ENCODE data around the gene ROBO2.

ROBO2 gene

DNA sequence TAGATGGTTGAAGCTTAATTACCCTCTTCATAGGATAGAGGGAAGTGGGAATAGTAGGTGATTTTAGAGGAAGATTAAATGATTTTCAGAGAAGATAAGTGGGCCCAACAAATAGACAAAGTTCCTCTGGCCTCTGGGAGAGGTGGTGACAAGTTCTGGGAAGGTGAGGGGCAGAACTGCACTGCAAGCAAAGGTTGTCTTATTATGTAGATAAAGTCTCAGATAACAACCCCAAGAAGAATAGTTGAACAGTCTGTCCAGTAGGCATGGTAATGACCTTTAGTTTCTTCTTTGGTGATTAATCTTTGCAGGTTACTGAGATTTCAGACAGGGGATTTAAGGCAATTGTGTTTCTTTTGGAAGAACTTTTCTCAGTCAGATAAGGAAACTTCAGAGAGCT, 439.1 kb downstream of the ROBO2 start:
- no peak for DNase-seq (ENCODE audit: low read depth in 2 of 2)

DNA sequence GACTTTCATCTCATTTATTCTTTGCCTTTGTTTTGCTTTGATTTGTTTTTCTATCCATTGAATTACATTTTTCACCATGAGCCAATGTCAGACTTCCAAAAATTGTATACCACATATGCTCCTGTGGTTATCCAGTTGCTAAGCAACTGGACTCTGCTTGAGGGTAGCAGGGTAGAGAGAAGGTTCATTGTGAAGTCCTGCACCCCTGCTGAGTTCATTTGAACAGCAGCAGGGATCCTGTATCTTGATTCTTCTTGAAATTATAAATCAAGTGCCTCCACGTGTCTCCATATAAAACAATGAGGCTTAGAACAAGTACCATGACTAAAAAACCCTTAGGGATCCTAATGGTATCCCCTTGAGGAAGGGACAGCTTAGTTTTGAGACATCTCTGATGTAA, 449.3 kb downstream of the ROBO2 start:
- no peak for DNase-seq (ENCODE audit: low read depth in 2 of 2)

DNA sequence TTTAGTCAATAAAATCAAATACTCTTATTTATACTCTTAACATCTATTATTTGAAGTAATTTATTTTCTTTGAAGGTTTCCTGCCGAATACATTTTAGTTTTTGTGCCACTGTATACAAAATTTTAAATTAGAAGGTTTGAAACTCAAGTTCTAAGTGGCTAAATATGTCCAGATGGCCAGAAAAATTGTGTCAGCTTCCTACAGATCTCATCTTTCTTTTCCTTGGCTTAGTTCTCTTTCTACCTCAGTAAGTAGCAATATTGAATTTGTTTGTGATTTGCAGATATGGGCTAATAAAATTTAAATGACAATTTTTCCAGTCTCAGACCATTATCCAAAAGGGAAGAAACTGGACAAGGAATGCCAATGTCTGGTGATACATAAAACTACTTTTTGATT, 452.1 kb downstream of the ROBO2 start:
- no peak for DNase-seq (ENCODE audit: low read depth in 2 of 2)

DNA sequence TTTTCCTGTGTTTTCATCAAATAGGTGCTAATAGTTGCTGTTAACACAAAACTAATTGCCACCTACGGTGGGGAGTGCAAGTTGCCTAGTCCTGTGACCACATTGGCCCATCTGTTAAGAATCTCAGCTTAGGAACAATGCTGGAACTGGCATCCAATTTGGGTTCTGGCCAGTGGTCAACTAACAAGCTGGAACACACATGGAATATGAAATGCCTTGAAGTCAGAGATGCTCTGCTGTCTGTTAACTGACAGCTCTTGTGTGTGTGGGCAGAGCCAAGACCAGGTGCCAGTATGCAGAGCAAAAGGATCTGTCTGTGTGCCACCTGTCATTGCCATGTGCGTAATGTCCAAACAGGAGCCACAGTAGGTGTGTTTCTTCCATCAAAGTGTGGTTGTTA, 460.8 kb downstream of the ROBO2 start:
- DNase-seq (ENCODE audit: low read depth in 2 of 2), result no peak

DNA sequence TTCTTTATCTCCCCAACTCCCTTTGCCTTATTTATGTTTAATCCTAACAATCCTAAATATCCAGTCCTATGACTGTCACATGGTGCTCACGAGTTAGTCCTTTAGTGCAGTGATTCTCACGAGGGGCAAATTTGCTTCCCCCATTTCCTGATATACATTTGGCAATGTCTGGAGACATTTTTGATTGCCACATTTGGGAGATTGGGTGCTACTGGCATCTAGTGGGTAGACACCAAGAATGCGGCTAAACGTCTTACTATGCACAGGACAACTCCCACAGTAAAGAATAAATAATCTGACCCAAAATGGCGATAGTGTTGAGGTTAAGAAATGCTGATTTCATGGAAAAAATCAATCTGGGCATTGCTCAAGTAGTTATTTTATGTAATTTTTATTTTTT, 466.5 kb downstream of the ROBO2 start:
- DNase-seq (ENCODE audit: low read depth in 2 of 2), result no peak

DNA sequence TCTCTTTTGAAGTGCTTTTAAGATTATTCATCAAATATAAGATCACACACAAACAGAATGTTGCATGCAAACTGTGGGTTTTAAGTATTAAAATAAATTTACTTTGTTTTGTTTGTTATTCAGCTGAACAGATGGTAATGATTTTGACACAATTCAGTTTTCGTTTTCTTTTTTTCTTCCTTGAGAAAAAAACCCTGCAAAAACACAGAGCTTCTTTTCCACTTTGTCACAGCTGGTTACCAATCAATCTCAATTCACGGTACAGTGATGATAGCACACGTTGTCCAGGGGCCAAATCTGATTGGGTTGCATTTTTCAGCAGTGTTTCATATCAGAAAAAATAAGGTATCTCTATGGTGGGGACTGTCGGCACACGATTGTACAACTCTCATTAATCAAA, 473.6 kb downstream of the ROBO2 start:
- no peak for DNase-seq (ENCODE audit: low read depth in 2 of 2)

DNA sequence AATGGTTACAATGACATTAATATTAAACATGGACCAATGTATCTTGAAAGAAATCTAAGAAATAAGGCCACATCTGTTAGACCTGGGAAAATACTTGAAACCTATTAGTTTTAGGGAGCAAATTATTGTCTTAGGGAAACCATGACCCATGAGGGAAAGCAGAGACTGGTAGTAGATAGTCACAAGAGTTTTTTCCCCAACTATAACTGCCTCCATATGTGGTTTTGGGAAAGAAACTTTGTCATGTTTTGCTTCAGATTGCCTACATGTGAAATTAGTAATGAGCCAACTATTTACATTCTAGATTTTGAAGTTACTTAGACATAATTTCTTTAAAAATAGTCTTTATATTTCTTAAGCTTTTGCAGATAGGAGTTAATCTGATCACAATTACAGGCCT, 474.9 kb downstream of the ROBO2 start:
- DNase-seq (ENCODE audit: low read depth in 2 of 2), result no peak

DNA sequence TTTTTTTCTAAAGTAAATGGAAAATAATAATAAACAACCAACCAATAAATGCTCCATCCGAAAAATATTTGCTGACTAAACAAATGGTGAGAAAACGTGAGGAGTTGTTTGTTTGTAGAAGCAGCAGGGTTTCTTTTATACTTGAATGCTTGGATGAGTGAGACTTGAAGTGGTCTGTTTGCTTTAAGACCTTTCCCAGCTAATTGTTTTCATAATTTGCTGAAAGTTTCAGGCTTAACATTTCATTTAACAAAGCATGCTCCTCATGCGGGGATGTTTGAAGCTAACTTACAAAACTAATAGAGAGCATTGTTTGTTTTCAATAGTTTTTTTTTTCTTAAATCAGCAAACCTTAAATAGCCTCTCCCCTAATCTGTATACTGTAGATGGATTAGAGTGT, 484.6 kb downstream of the ROBO2 start:
- no peak for DNase-seq (ENCODE audit: low read depth in 2 of 2)

DNA sequence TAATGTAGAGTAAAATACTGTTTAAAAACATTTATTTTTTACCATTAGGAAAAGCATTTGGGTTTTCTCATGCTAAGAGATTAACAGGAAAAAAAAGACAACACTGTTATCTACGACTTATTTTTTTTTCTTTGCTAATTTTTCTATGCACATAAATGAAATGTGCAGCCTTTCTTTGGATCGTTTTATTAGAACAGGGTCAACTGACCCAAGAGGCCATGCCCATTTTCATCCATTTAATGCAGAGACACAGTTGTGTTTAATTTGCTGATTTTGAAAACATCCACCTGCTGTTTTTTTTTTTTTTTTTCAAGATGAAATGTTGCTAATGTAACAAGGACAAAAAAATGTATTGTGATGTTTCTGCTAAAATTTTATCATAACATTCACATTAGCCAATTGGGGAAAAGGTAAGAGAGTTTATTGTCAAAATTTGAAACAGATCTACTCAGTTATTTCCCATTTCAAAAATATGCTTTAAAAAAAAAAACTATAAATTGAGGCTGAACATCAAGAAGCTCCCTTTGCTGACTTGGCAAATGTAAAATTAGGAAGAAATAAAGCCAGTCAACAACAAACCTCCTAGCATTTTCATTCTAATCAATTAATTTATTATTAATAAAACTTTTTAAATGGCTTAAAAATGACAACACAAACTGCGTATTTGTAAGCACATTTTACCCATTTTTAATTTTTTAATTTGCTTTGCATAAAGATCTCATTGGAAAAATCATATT, 485.2 kb downstream of the ROBO2 start:
- DNase-seq (ENCODE audit: low read depth in 2 of 2), result no peak

DNA sequence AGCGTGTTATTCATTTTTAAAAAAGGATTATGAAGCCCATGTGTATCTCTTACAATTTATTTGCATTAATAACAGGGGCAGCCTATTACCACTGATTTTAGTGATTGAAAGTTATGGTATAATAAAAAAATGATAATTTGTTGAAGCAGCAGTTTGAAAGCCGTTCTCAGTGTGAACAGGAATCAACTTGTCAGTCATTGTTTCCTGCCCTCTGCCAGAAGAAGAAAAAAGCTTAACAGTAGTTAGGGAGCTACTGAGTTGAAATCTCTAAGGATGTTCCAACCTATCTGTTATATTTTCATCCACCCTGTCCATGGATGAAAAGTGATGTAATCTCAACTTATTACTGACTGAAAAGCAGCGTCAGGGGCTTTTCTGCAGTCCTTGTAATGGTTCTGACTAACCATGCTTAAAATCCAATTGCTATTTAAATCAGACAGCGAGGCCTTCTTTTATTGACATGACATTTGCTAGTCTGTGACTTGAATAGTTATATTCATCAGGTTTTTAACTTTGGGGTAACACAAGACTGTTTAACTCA, 486.7 kb downstream of the ROBO2 start:
- DNase-seq (ENCODE audit: low read depth in 2 of 2), result no peak

DNA sequence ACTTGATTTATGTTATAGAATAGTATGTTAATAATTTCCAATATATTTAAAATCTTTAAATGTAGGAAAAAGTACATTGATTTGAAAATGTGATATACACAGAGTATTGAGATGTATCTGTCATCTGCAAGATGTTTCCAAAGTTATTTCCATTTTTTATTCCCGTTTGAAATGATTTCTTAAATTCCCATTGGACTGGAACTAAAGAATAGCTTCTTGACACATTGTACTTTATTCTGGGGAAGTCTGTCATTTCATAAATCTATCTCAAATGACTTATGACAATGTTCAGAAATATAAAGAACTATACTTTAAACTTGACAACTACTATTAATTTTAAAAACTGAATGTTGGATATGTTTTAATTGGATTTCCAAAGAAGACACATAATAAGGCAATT, 489.6 kb downstream of the ROBO2 start:
- no peak for DNase-seq (ENCODE audit: low read depth in 2 of 2)

DNA sequence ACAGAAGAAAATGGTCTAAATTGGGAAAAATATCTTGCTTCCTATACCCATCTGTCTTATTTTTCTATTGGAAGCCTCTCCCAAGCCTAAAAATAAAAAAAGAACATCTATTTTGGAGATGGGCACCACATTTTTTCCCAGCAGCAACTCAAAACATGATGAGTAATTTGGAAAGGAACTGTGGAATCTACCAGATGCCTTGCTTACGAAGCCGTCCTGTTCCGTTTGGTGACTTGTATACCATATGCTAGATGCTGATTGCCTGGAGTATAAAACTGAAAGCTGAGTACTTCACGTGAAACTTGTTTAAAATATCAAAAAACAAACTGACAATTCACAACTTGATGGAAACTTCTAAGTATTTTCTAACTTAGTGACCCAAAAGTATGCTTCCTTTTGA, 491.0 kb downstream of the ROBO2 start:
- DNase-seq (ENCODE audit: low read depth in 2 of 2), result no peak

DNA sequence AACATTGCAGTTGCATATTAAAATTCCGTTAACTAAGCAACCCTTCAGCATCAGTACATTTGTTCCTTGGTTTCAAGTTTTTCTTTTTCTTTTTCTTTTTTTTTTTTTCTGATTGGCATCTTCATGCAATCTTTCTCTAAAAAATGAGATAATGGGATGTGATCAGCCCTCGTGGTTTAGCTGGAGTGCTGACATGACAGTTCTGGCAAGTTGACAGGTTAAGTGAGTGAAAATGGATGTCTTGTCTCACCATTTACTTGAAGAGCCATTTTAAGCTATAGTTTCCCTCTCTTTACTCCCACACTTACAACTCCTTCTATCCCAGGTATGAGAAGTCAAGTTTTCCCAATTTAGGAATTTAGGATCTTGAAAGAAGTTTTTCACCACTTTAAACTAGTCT, 495.2 kb downstream of the ROBO2 start:
- DNase-seq (ENCODE audit: low read depth in 2 of 2), result no peak

DNA sequence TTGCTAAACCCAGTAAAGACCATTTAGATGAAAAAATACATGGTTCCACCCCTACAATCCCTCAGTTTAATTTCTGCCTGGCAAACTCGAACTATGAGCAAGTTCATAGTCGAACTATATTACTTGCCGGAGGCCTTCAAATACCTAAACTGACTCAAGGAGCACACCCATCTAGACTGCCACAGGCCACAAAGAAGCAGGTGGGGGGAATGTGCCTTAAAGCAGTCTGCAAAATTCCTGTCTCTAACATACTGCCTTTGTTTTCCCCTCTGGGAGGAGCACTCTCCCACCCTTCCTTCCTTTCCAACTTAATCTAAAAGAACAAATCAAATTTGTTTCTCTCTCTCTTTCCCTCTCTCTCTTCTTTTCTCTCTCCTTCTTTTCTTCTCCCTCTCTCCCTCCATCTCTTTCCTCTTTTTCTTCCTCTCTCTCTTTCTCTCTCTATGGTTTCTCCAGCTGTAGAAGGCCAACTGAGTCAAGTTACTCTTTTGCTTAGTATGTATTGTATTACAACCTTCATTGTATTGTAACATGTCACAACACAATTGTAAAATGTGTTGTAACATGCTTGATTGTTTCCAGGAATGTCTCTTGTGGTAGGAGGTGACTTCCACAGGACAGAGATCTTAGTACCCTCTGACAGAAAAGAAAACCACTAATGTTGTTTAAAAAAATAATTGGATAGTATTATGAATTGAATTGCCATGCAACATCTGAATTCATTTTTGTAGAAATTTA, 496.3 kb downstream of the ROBO2 start:
- no peak for DNase-seq (ENCODE audit: low read depth in 2 of 2)

DNA sequence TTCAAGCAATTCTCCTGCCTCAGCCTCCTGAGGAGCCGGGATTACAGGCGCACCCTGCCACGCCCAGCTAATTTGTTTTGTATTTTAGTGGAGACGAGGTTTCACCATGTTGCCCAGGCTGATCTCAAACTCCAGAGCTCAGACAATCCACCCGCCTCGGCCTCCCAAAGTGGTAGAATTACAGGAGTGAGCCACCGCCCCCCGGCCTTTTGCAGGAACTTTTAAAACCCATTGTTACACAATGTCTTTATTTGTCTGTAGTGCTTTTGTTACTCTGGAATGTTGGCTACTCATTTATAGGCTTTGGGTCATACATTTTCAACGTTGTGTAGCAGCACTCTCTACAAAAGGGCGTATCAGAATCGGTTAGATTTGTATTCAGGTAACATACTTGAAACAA, 499.1 kb downstream of the ROBO2 start:
- no peak for DNase-seq (ENCODE audit: low read depth in 2 of 2)

DNA sequence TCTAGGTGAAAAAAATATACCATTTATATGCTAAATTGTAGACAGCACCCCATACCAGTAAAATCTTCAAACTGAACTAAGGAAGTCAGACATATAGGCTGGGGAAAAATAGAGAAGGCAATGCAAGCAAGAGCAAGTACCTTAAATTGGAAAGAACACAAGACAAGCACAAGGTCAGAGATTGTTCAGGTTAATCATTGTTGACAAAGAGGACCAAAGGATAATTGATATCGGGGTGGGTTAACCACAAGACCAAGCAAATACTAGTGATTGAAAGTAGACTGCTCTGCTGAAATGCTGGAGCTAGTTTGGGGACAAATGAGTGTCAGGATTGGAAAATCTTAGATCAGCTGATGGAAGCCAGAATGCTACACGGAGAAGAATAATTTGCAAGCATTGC, 499.8 kb downstream of the ROBO2 start:
- DNase-seq (ENCODE audit: low read depth in 2 of 2), result no peak

DNA sequence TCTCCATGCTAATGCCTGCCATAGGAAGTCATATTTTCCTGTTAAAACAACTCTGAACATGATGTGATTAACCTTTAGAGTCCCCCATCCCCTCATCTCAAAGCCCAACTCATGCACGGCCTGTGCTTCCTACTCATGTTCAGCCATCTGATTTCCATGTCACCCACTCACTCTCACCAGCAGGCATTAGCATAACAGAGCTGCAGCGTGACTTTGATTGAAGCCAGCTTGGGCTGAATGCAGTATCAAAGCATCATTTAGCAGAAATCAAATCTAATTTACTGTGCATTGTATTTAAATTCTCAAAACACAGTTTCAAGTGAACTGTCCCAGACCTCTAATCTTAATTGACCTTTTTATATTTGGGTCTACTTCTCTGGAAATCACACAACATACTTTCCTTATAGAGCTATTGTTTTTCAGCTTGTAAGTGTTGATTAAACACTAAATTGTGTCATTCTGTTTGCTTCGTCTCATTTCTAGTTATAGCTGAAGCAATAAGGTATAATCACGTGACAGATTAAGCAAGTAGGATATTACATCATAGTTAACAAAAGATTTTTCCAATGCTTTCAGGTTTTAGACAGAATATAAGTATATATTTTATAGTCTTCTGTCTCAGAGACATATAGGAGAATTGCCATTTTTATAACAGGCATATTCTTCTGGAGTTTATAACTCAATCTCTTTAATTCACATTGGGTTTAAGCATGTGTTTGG, 501.5 kb downstream of the ROBO2 start:
- DNase-seq (ENCODE audit: low read depth in 2 of 2), result no peak

DNA sequence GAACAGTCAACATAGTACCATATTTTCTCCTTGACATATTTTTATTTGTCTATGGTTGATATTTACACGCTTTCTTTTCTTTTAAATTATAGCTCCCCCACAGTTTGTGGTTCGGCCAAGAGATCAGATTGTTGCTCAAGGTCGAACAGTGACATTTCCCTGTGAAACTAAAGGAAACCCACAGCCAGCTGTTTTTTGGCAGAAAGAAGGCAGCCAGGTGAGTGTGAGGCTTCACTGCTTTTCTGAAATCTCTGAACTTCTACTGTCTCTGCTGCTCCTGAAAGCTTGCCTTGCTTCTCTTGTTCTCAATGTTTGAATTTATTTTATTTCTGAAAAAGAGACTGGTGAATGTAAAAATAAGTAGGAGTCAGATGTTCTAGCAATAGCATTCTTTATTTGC, 506.3 kb downstream of the ROBO2 start:
- DNase-seq (ENCODE audit: low read depth in 2 of 2), result no peak

DNA sequence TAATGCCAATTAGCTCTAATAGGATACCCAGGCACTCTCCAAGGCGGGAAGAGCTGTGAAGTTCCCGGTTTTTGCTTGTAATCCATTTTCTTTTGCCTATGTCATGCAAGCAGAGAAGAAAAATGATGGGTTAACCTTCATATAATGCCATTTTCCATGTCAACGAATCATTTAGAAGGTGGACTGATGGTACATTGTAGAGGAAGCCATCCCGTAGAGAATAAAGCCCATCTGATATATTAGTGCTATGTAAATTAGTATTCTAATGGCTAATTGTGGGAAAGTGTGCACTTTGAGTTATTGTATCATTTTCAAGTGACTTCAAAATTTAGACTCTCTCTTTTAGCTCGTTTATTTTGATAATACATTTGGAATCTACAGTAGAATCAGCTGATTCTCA, 509.1 kb downstream of the ROBO2 start:
- no peak for DNase-seq (ENCODE audit: low read depth in 2 of 2)

DNA sequence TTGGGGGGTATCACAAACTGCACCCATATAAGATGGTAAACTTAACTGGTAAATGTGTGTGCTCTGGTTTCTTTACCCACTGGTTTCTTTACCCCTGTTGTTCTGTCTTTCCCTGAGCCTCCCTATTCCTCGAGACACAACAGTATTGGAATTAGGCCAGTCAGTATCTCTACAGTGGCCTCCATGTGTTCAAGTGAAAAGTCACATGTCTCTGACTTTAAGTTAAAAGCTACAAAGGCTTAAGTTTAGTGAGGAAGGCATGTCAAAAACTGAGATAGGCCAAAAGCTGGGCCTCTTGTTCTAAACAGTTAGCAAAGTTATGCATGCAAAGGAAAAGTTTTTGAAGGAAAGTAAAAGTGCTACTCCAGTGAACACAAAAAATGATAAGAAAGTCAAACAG, 513.3 kb downstream of the ROBO2 start:
- no peak for DNase-seq (ENCODE audit: low read depth in 2 of 2)

DNA sequence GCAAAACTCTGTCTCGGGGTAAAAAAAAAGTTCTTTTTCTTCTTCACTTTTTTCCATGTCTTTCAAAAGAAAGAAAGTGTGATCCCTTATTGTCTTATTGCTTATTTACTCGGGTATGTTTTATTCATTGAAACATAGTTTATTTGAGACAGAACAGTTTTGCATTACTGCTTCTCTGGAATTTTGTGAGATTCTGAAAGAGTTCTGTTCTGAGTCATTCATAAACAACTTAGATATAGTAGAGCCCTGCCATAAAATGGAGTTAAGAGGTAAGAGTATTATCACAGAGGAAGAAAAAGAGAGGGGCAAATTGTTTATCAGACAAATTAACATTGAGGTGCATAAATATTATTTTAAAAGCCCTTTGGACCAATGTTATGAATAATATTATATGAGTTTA, 522.2 kb downstream of the ROBO2 start:
- no peak for DNase-seq (ENCODE audit: low read depth in 2 of 2)

DNA sequence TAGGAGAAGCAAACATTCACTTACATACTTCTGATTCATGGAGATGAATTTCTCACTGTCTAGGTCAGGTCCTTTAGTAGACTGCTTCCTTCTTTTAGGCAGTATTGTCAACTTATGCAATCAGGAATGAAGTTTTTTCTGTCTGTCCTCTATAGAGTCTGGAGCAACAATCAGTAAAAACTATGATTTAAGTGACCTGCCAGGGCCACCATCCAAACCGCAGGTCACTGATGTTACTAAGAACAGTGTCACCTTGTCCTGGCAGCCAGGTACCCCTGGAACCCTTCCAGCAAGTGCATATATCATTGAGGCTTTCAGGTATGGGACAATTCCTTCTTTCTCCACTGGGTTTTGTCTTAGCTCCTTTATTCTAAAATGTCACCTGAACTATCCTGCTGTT, 523.1 kb downstream of the ROBO2 start:
- no peak for DNase-seq (ENCODE audit: low read depth in 2 of 2)

DNA sequence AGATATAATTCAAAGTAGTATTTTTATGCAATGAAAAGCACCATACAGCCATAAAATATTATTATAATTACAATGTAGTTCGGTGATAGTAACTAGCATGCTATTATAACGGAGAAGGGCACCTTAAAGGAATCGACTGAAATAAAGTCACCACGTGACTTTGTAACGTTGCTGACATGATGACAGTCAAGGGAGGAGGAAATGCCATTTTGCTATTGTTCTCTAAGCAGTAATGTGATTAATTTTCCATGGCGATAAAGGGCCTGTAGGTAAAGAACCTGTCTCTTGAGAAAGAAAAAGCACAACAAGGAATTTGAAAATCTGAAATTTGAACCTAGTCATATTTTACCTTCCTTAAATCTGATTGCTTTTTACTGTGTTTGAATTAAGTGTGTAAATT, 526.2 kb downstream of the ROBO2 start:
- no peak for DNase-seq (ENCODE audit: low read depth in 2 of 2)
